GM19468 (cell line): Measurements from ENCODE around the gene TCEAL3.
"Not testable (repeated sequence)": the region's sequence is repeated elsewhere in the genome, so short reads cannot be mapped to it uniquely, and the experiment has no call there.

Experiments
- ATAC-seq: cut with Tn5 transposase; IDR thresholded peaks from one replicate; pipeline ENCODE4 v1.9.1; 2021; ENCODE audit warnings: mild to moderate bottlenecking, moderate library complexity, moderate number of reproducible peaks; ENCODE audit not compliant: unreplicated experiment; ENCODE audit errors: extremely low read depth

Gene TCEAL3

GRCh38 chrX:103624111-103624510, 16.3 kb downstream of the TCEAL3 start:
- no peak for ATAC-seq

GRCh38 chrX:103626855-103627254, 19.1 kb downstream of the TCEAL3 start:
- no peak for ATAC-seq

DNA sequence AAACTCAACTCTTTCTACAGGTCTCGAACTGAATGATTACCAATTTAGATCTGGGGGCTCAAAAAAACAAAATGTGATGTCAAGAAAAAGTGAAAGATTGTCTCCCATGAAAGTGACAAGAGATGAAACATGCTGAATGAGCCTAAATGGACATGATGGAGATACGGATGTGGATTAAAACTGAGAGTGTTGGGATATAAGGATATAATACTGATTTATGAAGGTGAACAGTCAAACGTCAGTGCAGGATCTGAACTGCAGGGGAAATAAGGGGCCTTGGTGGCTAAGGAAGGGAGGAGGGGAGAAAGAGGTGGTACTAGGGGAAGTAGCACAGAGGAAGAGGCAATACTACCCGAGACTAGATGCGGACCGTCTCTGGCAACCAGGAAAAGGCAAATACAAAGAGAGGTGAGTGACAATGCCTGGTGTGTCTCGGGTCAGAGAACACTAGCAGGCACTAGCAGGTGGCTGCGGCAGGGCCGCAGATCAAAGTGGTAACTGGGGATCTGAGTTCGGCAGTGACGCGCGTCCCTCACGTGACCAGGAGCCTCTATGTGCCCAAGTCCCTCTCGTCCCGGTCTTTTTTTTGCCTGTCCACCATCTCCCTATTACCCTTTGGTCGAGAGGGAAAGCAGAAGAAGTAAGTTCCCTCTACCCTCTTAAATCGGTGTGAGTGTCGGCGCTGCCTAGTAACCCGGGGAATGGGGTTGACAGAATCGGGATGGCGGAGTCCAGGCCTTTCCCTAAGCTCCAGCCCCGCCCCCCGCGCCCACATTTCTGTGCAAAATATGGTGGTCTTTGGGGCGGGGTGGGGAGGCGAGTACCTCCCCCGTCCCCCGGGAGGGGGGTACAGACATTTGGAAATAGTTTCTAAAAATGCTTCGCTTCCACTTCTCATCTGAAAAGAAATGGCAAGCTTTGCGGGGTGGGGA, 20.9 kb downstream of the TCEAL3 start, which contains the start of gene TCEAL1:
TSS of gene TCEAL1 (plus strand) at position 590 of the 932 bp plus-strand sequence. CDS start 942 bp downstream, outside the sequence.
- no peak for ATAC-seq

DNA sequence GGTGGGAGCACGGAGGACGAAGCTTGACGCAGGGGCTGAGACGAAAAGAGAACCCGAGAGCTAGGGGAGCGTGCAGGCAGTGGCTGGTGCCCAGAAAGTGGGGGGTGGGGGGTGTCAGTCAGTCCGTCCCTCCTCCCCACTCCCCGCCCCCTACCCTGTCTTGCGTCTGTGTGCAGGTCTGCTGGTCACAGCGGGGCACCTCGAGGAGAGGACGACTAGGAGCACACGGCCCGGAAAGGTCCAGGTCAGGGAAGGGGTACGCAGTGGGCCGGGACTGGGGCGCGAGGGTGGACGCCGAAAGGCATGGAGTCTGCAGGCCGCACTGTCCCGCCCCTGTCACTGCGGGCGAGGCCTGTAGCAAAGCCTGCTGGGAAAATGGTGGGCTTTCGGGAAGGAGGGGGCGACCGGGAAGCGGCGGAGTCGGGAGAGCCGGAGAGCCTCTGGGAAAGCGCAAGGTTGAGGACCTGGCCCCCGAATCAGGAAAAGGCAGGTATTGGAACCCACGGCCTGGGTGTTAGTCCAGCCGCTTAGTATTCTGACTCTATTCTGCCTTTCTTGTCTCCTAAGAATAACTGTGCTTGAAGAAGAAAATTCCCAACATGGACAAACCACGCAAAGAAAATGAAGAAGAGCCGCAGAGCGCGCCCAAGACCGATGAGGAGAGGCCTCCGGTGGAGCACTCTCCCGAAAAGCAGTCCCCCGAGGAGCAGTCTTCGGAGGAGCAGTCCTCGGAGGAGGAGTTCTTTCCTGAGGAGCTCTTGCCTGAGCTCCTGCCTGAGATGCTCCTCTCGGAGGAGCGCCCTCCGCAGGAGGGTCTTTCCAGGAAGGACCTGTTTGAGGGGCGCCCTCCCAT, 21.8 kb downstream of the TCEAL3 start:
- ATAC-seq, result no peak

DNA sequence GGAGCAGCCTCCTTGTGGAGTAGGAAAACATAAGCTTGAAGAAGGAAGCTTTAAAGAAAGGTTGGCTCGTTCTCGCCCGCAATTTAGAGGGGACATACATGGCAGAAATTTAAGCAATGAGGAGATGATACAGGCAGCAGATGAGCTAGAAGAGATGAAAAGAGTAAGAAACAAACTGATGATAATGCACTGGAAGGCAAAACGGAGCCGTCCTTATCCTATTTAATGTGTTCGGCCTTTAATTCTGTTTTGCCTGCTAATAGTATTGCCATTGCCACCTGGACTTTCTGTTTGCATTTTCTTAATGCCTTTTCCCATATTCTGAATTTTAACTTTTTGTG, 22.4 kb downstream of the TCEAL3 start:
- ATAC-seq, result no peak

GRCh38 chrX:103631145-103631544, 23.4 kb downstream of the TCEAL3 start:
- no peak for ATAC-seq

DNA sequence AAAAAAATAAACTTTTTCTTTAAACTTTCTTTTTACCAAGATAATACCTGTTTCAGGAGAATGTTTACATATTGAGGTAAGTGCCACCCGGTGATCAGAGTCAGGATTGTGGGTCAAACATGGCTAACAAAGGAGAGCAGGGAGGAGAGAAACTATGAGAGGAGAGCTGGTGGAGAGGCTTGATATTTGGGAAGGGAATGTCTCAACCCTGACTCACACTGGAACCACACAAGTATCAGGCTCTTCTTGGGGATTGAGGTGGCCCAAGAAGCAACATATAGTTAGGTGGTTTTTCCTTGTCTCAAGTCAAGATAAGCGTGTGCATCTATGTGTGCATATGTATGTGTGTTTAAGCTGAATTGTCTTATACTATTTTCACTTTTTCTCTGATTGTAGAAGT, 27.7 kb downstream of the TCEAL3 start:
- ATAC-seq, result no peak

DNA sequence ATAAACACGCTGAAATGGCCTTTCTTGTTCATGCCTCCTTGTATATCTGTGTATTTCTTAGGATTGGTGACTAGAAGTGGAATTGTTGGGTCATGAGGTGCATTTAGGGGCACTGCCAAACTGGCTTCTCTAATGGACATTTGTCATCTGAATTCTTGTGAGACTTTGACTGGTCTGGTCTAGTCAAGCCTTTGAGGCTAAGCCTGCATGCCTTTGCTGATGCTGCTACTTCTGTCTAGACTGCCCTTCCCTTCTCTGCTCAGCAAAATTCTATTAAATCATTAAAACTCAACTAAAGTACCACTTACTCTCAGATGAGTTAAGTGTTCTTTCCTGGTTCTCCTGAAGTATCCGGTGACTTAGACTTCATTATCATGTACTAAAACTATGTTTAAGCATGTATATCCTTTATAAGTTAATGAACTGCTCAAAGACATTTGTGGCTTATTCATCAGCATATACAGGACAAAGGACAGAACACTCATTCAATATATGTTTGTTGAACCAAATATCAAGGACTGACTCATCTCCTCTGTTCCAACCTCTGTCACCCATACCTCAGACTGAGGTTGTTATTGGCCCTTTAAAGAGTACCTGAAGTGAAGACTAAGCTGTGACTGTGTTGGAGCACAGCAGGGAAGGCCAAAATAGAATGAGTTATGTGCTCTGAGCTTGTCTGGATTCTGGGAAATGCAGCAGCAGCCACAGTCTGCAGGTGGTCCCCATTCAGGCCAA, 30.0 kb downstream of the TCEAL3 start:
- ATAC-seq, result no peak

GRCh38 chrX:103638479-103639346, 30.9 kb downstream of the TCEAL3 start:
- not testable (repeated sequence) for ATAC-seq

DNA sequence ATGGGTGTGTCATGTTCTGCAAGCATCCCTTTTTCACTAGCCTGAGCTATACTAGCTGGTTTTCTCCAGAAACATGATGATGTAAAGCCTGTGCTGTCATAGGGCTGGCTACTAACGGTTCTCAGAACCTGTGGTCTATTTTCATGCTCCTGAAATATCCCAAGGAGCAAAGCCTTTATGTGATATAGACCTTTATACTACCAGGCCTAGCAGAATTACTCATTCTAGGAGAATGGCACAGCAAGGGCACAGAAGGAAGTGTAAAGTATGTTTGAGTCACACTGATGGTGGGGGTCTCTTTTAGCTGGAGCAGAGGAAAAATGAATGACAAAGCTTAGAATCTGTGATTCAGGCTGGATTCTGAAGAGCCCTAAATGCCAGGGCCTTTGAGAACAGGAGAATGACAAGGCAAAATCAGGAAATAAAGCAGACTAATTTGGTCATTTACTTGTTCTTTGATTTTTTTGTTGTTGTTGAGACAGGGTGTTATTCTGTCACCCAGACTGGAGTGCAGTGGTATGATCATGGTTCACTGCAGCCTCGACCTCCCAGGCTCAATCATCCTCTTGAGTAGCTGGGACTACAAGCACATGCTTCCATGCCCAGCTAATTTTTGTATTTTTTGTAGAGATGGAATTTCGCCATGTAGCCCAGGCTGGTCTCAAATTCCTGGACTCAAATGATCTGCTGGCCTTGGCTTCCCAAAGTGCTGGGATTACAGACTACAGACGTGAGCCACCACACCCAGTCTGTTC, 32.8 kb downstream of the TCEAL3 start:
- no peak for ATAC-seq

- no peak for ATAC-seq
These were observed 36.4 kb downstream of the TCEAL3 start for GRCh38 chrX:103644125-103644524.

- no peak for ATAC-seq
These were observed 39.9 kb downstream of the TCEAL3 start for GRCh38 chrX:103647630-103648029.

GRCh38 chrX:103651151-103651773, 43.5 kb downstream of the TCEAL3 start:
- ATAC-seq, result no peak

- ATAC-seq, result not testable (repeated sequence)
These were observed 47.7 kb downstream of the TCEAL3 start for GRCh38 chrX:103655230-103656000.

GRCh38 chrX:103656617-103657016, 48.9 kb downstream of the TCEAL3 start:
- ATAC-seq, result no peak

- ATAC-seq, result not testable (repeated sequence)
These were observed 49.3 kb downstream of the TCEAL3 start for GRCh38 chrX:103657066-103657465.

- ATAC-seq, result no peak
These were observed 51.1 kb downstream of the TCEAL3 start for GRCh38 chrX:103658681-103659433.
